OCI-LY7 (cell line): ENCODE data around the gene LY86.

Source experiments
- CTCF ChIP-seq: fragments of 200-600 bp; sonication (generic); conservative IDR thresholded peaks from 2 replicates; pipeline ENCODE4 v1.5.1; 2014; ENCODE audit warnings: mild to moderate bottlenecking, antibody characterized with exemption, low read length, moderate library complexity, mixed read lengths
- EZH2phosphoT487 ChIP-seq: fragments of 200-600 bp; sonication (generic); IDR thresholded peaks from 2 replicates; pipeline ENCODE4 v1.6.1; 2018; ENCODE audit warnings: low read depth, borderline replicate concordance, mild to moderate bottlenecking, mixed run types, antibody characterized with exemption, low read length, moderate library complexity, mixed read lengths

GRCh38 chr6:6640926-6641325 lies 52.4 kb downstream of the LY86 start:
- no peak for TF ChIP-seq CTCF
- no peak for TF ChIP-seq EZH2phosphoT487
